ENCODE measurements around the gene TNFRSF19. TPM values are rescaled to one million over a fixed set of nuclear protein-coding genes. Genes with fewer than 3 reads are reported as not detected.

Gene TNFRSF19
- total RNA-seq, 3 donors from 2014 or later (not counting 1 experiment from before 2014, with no cell fraction given), result 0.07 to 0.60 (median 0.36) TPM

GRCh38 chr13:23703246-23703860 lies 133.1 kb downstream of the TNFRSF19 start:
- Mint-ChIP-seq H3K27me3 (ENCODE audit: low read depth in 2 of 2) (peaks cover 0 to 11% of the 10 kb centered on the region in 2 donors), H3K36me3 (no peaks in the 10 kb centered on the region), H3K27ac (no peak overlapping the region), H3K4me3 (no peak overlapping the region), H3K9me3 (no peaks in the 10 kb centered on the region), H3K4me1 (no peaks in the 10 kb centered on the region)
- DNase-seq, result no peak
- Histone ChIP-seq H3K27ac (ENCODE audit: low read length) (no peak overlapping the region), H3K36me3 (ENCODE audit: control insufficient read depth, insufficient read depth, low read length) (no peaks in the 10 kb centered on the region), H3K4me1 (ENCODE audit: control insufficient read depth, insufficient read depth, low read length) (no peaks in the 10 kb centered on the region), H3K27me3 (ENCODE audit: control insufficient read depth, insufficient read depth, low read length) (no peaks in the 10 kb centered on the region), H3K9me3 (ENCODE audit: control insufficient read depth, insufficient read depth, low read length) (no peaks in the 10 kb centered on the region), H3K4me3 (ENCODE audit: low read length) (no peak overlapping the region)
- no peak for ATAC-seq
- WGBS (ENCODE audit: insufficient coverage), result 91% methylated on average over 11 of the region's 11 CpGs
- no peak for TF ChIP-seq CTCF (IDR thresholded peaks at IDR 0.05)
- intact Hi-C loops (cut with micrococcal nuclease), result no loop called here

GRCh38 chr13:23705583-23705982 lies 135.4 kb downstream of the TNFRSF19 start:
- intact Hi-C loops (cut with micrococcal nuclease), result no loop called here
- no peak for TF ChIP-seq CTCF (IDR thresholded peaks at IDR 0.05)
- H3K27me3 ChIP-seq (ENCODE audit: control insufficient read depth, insufficient read depth, low read length), result no peaks in the 10 kb centered on the region
- WGBS (ENCODE audit: insufficient coverage), result 91% methylated on average over 2 of the region's 2 CpGs
- H3K27ac ChIP-seq (ENCODE audit: low read length), result no peak overlapping the region
- Mint-ChIP-seq H3K9me3 (no peaks in the 10 kb centered on the region), H3K4me1 (no peaks in the 10 kb centered on the region), H3K27me3 (ENCODE audit: low read depth in 2 of 2) (peaks cover 0 to 8% of the 10 kb centered on the region in 2 donors), H3K36me3 (no peaks in the 10 kb centered on the region), H3K4me3 (no peak overlapping the region), H3K27ac (no peak overlapping the region)
- DNase-seq (no peak), ATAC-seq (no peak)
- H3K36me3 ChIP-seq (ENCODE audit: control insufficient read depth, insufficient read depth, low read length), result no peaks in the 10 kb centered on the region
- no peak overlapping the region for H3K4me3 ChIP-seq (ENCODE audit: low read length)
- H3K4me1 ChIP-seq (ENCODE audit: control insufficient read depth, insufficient read depth, low read length), result no peaks in the 10 kb centered on the region
- no peaks in the 10 kb centered on the region for H3K9me3 ChIP-seq (ENCODE audit: control insufficient read depth, insufficient read depth, low read length)

GRCh38 chr13:23707674-23708073 lies 137.5 kb downstream of the TNFRSF19 start:
- DNase-seq, result no peak
- H3K27me3 Mint-ChIP-seq (ENCODE audit: low read depth in 2 of 2), result peaks cover 0 to 4% of the 10 kb centered on the region in 2 donors
- intact Hi-C loops (cut with micrococcal nuclease), result no loop called here
- 91% methylated on average over 3 of the region's 3 CpGs for WGBS (ENCODE audit: insufficient coverage)
- no peaks in the 10 kb centered on the region for H3K9me3 ChIP-seq (ENCODE audit: control insufficient read depth, insufficient read depth, low read length)
- H3K27me3 ChIP-seq (ENCODE audit: control insufficient read depth, insufficient read depth, low read length), result no peaks in the 10 kb centered on the region
- H3K4me3 Mint-ChIP-seq, result no peak overlapping the region
- no peak for TF ChIP-seq CTCF (IDR thresholded peaks at IDR 0.05)
- H3K27ac Mint-ChIP-seq, result no peak overlapping the region
- no peaks in the 10 kb centered on the region for H3K36me3 ChIP-seq (ENCODE audit: control insufficient read depth, insufficient read depth, low read length)
- H3K27ac ChIP-seq (ENCODE audit: low read length), result no peak overlapping the region
- H3K4me1 Mint-ChIP-seq, result no peaks in the 10 kb centered on the region
- H3K4me3 ChIP-seq (ENCODE audit: low read length), result no peak overlapping the region
- no peaks in the 10 kb centered on the region for H3K36me3 Mint-ChIP-seq
- H3K9me3 Mint-ChIP-seq, result no peaks in the 10 kb centered on the region
- no peak for ATAC-seq
- no peaks in the 10 kb centered on the region for H3K4me1 ChIP-seq (ENCODE audit: control insufficient read depth, insufficient read depth, low read length)

GRCh38 chr13:23709536-23709935 lies 139.3 kb downstream of the TNFRSF19 start:
- ATAC-seq, result no peak
- peaks cover 15 to 16% of the 10 kb centered on the region in 2 donors for H3K27me3 Mint-ChIP-seq (ENCODE audit: low read depth in 2 of 2)
- no peaks in the 10 kb centered on the region for H3K9me3 Mint-ChIP-seq
- DNase-seq, result no peak
- no peaks in the 10 kb centered on the region for H3K27me3 ChIP-seq (ENCODE audit: control insufficient read depth, insufficient read depth, low read length)
- no peaks in the 10 kb centered on the region for H3K36me3 ChIP-seq (ENCODE audit: control insufficient read depth, insufficient read depth, low read length)
- 67% methylated on average over 1 of the region's 1 CpG for WGBS (ENCODE audit: insufficient coverage)
- intact Hi-C loops (cut with micrococcal nuclease), result no loop called here
- H3K4me1 Mint-ChIP-seq, result no peaks in the 10 kb centered on the region
- H3K9me3 ChIP-seq (ENCODE audit: control insufficient read depth, insufficient read depth, low read length), result no peaks in the 10 kb centered on the region
- H3K27ac Mint-ChIP-seq, result no peak overlapping the region
- no peak for TF ChIP-seq CTCF (IDR thresholded peaks at IDR 0.05)
- no peaks in the 10 kb centered on the region for H3K4me1 ChIP-seq (ENCODE audit: control insufficient read depth, insufficient read depth, low read length)
- no peaks in the 10 kb centered on the region for H3K36me3 Mint-ChIP-seq
- H3K27ac ChIP-seq (ENCODE audit: low read length), result no peak overlapping the region
- no peak overlapping the region for H3K4me3 Mint-ChIP-seq
- no peak overlapping the region for H3K4me3 ChIP-seq (ENCODE audit: low read length)
